GM18499 (cell line): ENCODE results near the gene LCN1.
"Not testable (repeated sequence)": the region's sequence is repeated elsewhere in the genome, so short reads cannot be mapped to it uniquely, and the experiment has no call there.

Source experiments
- ATAC-seq: cut with Tn5 transposase; IDR thresholded peaks from one replicate; pipeline ENCODE4 v1.9.1; 2021; ENCODE audit warnings: moderate number of reproducible peaks; ENCODE audit not compliant: insufficient read depth, unreplicated experiment

The LCN1 gene

DNA sequence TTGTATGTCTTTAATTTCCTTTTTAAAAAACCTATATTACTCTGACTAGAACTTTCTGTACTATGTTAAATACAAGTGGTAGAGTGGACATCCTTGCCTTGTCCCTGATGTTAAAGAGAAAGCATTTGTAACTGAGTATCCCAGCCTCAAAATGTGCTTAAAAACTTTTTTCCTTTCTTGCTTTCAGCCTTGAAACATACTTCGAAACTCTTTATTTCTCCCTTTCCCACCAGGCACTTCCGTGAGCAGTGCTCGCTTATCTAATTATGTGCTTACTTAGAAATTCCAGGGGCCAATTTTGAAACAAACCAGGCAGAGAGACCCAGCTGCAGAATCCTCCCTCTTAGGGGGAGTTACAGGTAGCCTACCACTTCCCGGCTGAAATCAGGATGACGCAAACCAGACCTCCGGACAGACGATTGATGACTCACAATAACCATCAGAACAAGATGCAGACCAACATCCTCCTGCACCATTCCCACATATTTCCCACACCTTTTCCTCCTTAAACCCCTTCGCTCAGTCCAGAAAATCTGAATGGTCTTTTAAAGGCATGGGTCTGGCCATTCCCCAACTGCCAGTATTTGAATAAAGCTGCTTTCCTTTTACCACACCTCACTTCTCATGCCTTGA, 22.1 kb downstream of the LCN1 start:
- not testable (repeated sequence) for ATAC-seq

DNA sequence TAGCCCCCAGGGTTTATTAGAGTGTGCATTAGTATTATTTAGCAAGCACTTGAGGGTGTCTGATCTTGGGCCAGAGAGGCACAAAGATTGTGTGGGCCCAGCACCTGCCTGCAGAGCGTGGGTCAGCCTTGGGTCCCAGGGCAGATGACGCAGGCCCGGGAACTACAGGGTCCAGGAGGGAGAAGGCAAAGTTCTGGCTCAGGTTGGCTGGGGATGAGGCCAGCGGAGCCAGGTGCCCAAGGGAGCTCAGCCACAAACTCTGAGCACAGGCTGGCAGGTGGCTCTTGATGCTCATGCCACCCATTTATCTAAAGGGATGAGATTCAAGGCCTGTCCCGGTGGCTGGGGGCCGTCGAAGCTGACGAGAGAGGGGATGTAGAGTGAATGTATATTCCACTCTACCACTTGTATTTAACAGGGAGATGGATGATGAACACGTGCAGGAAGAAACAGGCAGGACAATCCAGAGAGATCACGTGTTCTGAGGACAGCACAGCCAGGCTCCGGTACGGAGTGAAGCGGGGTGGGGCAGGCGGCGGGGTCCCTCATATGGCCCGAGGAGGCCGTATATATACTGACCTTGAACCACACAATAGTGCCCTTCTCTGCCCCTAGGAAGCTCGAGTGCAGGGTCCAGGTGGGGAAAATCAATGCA, 23.9 kb downstream of the LCN1 start:
- no peak for ATAC-seq

DNA sequence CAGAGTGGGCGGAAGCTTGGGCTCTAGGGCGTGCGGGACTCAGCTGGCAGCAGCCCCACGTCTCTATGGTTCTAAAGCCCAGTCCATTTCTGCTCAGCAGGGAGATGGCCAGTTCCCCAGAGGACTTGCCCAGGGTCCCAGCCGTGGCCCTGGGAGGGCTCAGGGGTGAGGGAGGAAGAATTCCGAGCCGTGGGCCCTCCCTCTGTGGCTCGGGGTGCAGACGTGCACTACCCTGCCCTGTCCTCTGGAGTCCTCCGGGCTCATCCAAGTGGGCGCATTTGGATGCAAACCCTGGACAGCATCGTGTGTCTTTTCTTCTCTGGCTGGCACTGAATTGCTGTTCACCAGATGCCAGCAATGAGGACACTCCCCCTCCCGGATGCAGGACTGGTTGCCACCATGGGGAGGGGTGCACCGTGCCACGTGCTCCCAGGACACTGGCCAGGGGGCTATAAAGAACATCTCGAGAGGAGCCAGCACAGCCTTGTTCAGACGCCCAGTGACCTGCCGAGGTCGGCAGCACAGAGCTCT, 24.5 kb downstream of the LCN1 start, which contains the start of gene OBP2A:
Gene OBP2A, plus strand, starts transcription at position 481 of the 531 bp plus-strand sequence. CDS start 55 bp downstream, outside the sequence.
- ATAC-seq = not testable (repeated sequence)

DNA sequence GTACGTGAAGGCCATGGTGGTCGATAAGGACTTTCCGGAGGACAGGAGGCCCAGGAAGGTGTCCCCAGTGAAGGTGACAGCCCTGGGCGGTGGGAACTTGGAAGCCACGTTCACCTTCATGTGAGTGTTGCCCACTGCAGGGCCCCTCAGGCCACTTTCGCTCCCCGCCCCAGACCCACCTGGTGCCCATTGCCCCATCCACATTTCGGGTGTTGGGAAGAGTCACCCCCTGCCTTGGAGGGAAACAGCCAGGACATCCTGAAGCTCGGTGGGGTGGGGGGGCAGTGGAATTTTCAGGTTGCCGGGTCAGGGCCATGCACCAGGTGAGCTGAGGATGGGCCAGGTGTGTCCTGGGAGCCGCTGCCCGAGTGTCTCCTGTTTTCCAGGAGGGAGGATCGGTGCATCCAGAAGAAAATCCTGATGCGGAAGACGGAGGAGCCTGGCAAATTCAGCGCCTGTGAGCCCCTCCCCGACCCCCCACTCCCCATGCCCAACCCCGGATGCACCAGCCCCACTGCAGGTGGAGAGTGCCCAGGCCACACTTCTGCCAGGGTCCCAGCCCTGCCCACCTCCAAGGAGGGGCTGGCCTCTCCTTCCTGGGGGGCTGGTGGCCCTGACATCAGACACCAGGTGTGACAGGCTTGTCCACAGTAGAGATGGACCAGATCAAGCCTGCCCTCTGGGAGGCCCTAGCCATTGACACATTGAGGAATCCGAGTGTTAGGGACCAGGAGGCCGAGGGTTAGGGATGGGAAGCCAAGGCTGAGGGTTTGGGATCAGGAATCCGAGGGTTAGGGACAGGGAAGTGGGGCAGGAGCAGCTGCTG, 25.8 kb downstream of the LCN1 start:
- not testable (repeated sequence) for ATAC-seq

DNA sequence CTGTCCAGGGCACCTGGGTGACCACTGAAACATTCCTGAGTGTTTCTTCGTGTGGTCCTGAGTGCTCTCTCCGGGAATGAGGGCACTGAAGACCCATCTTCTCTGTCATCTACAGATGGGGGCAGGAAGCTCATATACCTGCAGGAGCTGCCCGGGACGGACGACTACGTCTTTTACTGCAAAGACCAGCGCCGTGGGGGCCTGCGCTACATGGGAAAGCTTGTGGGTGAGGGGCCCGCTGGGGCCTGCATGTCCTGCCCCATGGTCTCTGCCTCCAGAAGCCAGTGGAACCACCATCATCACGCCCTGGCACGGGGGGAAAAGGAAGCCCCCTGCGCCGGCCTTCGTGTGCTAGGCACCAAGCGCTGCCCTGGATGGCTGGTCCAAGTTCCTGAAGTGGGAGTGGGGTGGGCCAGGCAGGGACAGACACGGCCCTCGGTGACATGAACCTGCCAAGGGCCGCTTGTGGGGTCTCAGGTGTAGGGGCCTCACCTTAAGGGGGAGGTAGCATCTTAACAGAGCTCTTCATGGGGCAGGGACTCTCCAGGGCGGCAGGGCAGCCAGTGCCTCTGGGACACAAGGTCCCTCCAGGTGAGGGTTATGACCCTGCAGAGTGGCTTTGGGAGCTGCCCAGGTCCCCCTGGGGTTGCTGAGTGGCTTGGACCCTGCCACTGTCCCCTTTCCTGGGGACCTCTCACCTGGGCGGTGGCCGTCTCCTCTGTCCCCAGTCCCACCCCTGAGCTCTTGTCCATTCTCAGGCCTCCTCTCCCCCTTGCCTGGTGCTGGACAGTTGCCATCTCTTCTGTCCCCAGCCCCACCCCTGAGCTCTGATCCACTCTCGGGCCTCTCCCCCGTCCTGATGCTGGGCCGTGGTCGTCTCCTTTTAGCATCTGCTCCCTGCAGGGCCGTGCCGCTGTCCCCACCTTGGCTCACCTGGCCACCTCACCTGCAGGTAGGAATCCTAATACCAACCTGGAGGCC, 26.8 kb downstream of the LCN1 start:
- ATAC-seq = no peak

DNA sequence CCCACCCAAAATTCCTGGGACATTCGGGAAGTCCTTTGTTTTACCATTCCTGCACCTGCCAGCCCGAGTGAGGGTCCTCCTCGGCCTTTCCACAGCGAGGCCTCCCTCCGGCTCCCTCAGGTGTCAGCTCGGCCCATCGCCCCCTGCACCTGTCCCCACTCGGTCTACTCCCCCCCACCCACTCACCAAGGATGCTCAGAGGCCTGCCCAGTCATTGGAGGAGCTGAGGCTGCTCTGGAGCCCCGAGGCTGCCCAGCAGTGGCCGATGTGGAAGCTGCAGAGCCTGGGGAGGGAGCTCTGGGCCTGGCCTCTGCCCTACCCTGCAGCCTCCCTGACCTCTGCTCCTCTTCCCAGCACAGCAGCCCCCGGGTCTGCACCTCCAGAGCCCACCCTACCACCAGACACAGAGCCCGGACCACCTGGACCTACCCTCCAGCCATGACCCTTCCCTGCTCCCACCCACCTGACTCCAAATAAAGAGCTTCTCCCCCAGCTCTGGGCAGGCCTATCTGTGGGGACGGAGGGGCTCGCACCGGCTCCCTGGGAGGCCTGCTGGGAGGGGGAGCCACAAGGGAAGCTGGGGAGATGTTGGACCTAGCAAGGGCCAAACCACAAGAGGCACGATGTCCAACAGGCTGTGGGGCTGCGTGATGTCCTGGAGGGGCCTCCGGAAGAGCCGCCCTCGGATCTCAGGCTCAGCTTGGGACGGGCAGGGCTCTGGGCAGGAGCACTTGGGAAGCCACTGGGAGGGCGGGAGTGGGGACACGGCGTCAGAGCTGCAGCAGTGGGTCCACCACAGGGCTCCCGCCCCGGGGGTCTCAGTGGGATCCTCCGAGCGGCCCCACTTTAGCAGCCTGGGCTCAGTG, 28.5 kb downstream of the LCN1 start:
- not testable (repeated sequence) for ATAC-seq

DNA sequence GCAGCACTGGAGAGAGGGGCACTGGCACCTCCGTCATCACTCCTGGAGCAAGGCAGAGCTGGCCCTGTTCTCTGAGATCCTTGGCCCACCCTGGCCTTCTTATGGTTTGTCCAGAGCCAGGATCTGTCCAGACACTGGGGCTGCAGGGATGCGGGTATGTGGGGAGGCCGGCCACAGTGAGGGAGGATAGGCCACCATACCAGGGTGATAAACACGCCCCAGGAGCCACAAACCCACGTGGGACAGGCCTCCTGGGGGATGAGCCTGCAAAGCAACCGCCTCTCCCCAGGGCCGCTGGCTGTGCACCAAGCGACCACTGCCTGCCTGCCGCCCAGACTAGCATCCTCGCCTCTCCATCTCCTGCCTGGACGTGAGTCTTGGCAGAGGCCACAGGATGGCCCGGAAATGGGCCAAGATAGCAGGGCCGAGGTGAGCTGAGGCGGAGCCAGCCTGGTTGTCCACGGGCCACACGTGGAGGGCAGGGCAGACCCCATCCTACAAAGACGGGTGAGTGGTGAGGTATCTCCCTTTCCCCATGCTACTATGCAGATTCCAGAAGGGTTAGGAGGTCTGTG, 29.2 kb downstream of the LCN1 start:
- no peak for ATAC-seq

DNA sequence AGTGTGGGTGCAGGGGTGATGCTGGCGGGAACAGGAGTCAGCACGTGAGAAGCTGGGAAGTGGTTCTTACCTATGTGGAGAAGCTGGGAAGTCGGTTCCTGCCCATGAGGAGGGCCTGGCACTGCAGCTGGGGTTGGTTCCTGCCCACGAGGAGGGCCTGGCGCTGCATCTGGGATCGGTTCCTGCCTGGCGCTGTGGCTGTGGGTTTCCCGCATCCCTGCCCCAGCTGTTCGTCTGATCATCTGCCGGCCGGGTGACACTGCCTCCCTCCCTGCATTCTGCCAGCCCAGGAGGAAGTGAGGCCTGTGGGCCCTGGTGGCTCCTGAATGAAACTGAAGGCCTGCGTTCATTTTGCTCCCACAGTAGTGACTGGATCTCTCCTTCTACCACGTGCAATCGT, 29.8 kb downstream of the LCN1 start:
- no peak for ATAC-seq

DNA sequence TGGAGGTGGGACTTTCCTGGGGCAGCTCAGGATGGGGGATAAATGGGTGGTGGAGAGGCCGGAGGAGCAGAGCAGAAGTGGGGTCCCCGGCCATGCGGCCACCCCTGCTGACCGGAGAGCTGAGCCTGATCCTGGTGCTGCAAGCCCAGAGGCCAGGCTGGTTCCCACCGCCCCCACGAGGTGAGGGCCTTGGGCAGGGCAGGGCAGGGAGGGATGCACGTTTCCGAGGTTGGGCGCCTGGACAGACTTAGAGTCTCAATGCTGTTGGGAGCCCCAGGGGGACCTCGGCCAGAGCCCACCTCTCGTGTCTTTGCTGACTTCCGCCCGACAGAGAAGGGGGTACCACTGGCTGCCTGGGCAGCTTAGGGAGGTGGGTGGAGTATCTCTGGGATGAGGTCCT, 30.2 kb downstream of the LCN1 start:
- no peak for ATAC-seq

DNA sequence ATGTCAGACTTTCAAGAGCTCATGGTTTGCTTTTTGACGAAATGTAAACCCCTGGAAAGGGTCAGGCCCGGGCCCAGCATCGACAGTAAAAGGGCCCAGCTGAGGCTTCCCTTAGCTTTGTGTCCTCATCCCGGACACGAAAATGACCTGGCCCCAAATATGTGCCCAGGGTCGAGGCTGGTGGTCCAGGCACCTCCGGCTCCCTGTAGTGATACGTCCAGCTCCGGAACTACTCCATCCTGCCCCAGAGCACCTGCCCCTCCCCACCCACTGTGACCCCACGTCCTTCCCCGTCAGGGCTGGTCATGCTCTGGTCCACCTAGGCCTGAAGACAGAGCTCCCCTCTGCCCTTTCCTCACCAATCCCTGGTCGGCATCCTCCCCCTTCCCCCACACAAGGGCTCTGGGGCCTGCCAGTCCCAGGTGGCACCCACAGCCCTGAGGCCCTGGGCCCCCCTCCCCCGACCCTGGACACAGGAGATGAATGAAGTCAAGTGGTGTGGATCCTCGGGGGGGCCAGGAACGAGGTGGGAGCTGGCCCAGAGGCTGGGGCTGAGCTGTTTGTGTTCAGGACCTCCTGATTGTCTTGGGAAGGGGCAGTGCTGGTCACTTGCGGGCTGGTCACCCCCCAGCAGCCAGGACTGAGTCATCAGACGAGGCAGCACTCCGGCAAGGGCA, 30.9 kb downstream of the LCN1 start:
- no peak for ATAC-seq

DNA sequence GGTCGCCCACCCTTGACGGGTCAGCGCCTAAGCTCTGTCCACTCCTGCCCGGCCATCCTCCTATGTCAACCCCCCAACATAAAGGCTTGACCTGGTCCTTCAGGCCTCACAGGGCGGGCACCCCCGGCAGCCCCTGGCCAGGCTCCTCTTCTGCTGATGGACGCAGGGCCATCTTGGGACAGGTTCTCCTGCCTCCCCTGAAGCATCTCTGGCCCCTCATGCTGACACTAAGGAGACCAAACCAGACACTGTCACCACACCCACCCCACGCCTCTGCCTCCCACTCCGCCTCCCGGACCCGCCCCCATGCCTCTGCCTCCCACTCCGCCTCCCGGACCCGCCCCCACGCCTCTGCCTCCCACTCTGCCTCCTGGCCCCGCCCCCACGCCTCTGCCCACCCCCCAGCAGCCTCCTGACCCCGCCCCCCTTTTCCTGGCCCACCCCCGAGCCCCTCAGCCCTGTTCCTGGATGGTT, 31.5 kb downstream of the LCN1 start:
- ATAC-seq = no peak

DNA sequence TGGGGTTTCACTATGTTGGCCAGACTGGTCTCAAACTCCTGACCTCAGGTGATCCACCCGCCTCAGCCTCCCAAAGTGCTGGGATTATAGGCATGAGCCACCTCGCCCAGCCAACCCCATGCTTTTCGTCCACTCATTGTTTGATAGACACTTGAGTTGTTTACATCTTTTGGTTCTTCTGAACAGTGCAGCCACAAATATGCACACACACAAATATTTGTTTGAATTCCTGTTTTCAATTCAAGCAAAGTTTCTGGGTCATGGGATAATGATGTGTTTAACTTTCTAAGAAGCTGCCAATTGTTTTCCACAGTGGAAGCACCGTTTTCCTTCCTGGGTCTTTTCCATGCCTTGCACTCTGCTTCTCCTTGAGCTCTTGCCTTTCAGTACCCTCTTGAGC, 33.5 kb downstream of the LCN1 start:
- no peak for ATAC-seq

DNA sequence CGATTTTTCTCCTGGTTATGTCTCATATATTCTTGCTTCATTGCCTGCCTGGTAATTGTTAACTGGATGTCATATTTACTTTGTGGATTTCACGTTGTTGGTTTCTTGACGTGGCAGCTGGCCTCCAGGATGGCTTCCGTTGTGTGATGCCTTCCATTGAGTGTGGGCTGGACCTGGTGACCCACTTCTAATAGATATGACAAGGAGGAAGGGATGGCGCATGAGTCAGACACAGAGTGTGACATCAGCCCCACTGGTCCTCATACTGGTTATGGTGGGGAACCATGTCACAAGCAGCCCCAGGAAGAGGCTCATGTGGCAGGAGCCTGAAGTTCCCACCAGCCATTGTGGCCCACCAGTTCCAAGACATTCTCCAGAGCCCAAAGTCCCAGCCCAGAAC, 34.0 kb downstream of the LCN1 start:
- ATAC-seq = no peak

DNA sequence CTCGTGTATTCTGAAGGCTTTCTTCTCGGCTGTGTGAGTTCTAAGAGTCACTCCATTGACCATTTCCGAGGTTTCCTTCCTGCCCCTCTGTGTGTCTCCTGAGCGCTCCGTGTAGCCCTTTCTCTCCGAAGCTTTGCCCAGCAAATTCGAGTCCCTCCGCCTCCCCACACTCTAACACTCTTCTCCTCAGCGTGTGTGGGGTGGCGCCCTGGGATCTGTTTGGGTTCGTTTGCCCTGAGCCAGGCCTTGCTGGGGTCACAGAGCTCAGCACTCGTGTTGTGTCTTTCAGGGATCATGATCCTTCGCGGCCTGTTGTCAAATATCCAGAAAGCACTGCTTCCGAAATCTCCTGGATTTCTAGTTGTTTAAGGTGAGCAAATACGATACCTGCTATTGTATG, 34.7 kb downstream of the LCN1 start:
- ATAC-seq = no peak

DNA sequence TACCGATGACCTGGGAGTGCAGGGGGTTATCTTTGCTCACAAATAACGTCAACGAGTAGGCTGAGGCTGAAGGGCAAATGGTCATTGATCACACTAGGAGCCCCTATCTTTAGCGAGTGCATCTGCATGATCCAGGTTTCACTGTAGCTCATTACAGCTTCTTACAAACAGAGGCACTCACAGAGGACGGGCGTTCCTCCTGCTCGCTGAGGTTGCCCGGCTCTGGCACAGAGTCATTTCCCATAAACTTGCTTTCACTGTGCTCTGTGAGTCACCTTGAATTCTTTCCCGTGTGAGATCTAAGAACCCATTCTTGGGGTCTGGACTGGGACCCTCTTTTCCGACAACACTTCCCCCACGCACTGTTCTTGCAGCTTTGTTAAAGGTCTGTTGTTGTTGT, 38.4 kb downstream of the LCN1 start:
- ATAC-seq = no peak

DNA sequence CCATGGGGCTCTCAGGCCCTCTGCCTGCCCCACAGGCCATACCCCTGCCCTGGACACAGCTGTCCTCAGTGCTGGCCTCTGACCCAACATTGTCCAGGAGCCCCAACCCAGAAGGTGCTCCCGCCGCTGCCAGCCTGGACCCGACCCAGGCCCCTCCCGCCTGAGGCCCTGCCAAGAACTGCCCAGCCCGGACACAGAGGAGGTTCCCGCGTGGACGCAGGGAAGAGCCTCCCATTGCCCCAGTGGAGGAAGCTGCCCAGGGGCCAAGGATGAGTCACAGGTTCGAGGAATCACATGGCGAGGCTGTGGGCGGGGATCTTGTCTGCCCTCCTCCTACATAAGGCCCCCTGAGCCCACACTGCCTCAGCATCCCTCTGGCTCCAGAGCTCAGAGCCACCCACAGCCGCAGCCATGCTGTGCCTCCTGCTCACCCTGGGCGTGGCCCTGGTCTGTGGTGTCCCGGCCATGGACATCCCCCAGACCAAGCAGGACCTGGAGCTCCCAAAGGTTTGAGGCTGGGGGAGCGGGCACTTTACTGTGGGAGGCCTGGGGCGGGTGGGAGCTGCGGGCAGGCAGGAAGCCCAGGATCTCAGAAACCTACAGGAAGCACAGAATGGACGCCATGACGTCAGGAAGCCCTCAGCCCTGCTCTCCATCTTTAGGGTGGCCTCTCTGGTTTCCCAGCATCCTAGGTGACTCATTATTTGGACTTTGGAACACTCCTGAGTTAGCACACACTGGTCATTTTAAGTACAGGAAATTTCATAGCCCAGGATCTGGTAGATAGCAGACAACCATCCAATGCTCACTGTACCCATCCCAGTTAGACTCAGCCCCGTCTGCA, 40.4 kb downstream of the LCN1 start, which contains the start of gene PAEP:
Gene PAEP, plus strand, starts transcription at position 366 of the 844 bp plus-strand sequence.
- no peak for ATAC-seq

DNA sequence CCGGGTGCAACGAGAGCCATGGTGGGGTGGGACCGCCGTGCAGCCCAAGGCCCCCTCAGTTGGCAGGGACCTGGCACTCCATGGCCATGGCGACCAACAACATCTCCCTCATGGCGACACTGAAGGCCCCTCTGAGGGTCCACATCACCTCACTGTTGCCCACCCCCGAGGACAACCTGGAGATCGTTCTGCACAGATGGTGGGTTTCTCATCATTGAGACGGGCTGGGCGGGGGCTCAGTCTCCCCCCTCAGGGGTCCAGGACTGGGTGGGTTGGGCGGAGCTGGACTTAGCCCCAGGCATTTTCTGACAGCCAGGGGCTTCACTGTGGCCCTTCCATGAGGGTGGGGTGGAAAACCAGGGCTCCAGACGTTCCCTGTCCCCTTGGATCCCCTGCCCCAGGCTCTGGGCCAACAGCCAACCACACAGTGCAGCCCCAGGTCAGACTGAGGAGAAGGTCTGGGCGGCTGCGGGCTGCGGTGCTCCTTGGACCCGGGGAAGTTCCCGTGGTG, 41.0 kb downstream of the LCN1 start:
- no peak for ATAC-seq
